ENCODE data around the gene SLC16A7.

SLC16A7 gene

DNA sequence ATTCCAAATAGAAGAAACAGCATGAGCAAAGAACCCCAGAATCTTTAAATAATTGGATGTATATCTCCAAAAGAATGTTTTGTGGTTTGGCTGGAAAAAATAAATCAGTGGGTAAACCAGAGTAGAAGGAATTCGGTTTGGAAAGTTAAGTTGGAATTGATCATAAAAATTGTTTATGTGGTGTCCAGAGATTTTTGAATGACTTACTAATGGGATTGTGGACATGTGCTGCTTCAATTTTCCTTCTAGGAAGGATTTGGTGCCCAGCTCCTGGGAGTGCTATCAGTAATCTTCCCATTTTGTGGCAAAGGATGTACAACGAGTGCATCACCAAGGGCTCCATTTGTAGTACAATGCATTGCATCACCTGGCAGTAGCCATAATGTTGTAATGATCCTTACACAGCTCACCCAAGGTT, 224.8 kb downstream of the SLC16A7 start:
- DNase-seq (ENCODE audit: low read depth): no peak
- no peak overlapping the region for H3K4me3 ChIP-seq (ENCODE audit: low read depth, low read length)
- no peak for TF ChIP-seq CTCF (IDR thresholded peaks at IDR 0.05; ENCODE audit: low read depth, low read length, missing control alignments)

- DNase-seq (ENCODE audit: low read depth): no peak
- no peak overlapping the region for H3K4me3 ChIP-seq (ENCODE audit: low read depth, low read length)
- TF ChIP-seq CTCF (IDR thresholded peaks at IDR 0.05; ENCODE audit: low read depth, low read length, missing control alignments): no peak
Measured at GRCh38 chr12:59823567-59823966, 227.7 kb downstream of the SLC16A7 start.

DNA sequence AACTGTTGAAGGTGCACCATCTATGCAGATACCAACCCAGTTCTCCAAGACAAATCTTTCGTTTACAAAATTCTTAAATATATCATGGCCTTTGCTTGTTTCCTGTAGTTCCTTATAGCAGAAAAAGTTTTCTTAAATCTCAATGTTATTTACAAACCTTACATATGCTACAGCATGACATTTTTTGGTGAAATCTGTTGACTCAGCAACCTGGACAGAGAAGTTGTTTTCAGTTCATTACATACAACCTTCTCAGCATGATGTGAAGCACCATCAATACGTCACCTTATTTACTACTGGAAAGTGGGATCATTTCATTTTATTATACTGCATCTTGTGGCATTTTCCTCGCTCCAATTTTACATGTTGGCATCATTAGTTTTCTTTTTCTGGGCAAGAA, 231.9 kb downstream of the SLC16A7 start:
- no peak for DNase-seq (ENCODE audit: low read depth)
- TF ChIP-seq CTCF (IDR thresholded peaks at IDR 0.05; ENCODE audit: low read depth, low read length, missing control alignments): no peak

GRCh38 chr12:59828521-59828920, 232.7 kb downstream of the SLC16A7 start:
- TF ChIP-seq CTCF (IDR thresholded peaks at IDR 0.05; ENCODE audit: low read depth, low read length, missing control alignments): no peak
- H3K4me3 ChIP-seq (ENCODE audit: low read depth, low read length): no peak overlapping the region
- no peak for DNase-seq (ENCODE audit: low read depth)

More for the DNA sequence above, 231.9 kb downstream of the SLC16A7 start:
- no peak overlapping the region for H3K4me3 ChIP-seq (ENCODE audit: low read depth, low read length)

GRCh38 chr12:59833408-59833807, 237.6 kb downstream of the SLC16A7 start:
- no peak for DNase-seq (ENCODE audit: low read depth)
- no peak overlapping the region for H3K4me3 ChIP-seq (ENCODE audit: low read depth, low read length)
- TF ChIP-seq CTCF (IDR thresholded peaks at IDR 0.05; ENCODE audit: low read depth, low read length, missing control alignments): no peak

GRCh38 chr12:59834659-59835474, 239.0 kb downstream of the SLC16A7 start:
- DNase-seq (ENCODE audit: low read depth): peak; percentile 2
- peak; percentile 43 for TF ChIP-seq CTCF (IDR thresholded peaks at IDR 0.05; ENCODE audit: low read depth, low read length, missing control alignments)
- H3K4me3 ChIP-seq (ENCODE audit: low read depth, low read length): no peak overlapping the region

All from GM12864 (cell line).